HUES64 (cell line): ENCODE data around the gene TLR5.

Experiments
- H3K27ac ChIP-seq: 2 replicates; pipeline ENCODE4 v1.7.0; 2013; ENCODE audit warnings: low read depth, low read length, inconsistent platforms
- H3K27me3 ChIP-seq: 2 replicates; pipeline ENCODE4 v1.6.1; 2013; ENCODE audit warnings: mild to moderate bottlenecking, low read length; ENCODE audit not compliant: insufficient read depth
- H3K36me3 ChIP-seq: 2 replicates; pipeline ENCODE4 v1.6.1; 2013; ENCODE audit warnings: mild to moderate bottlenecking, low read length; ENCODE audit not compliant: insufficient read depth
- H3K4me1 ChIP-seq: 2 replicates; pipeline ENCODE4 v1.6.1; 2013; ENCODE audit warnings: mild to moderate bottlenecking, low read length, moderate library complexity; ENCODE audit not compliant: insufficient read depth
- H3K4me3 ChIP-seq: 2 replicates; pipeline ENCODE4 v1.5.1; 2013; ENCODE audit warnings: mild to moderate bottlenecking, low read length, moderate library complexity
- H3K9ac ChIP-seq: 2 replicates; pipeline ENCODE4 v1.6.1; 2013; ENCODE audit warnings: mild to moderate bottlenecking, low read depth, low read length
- H3K9me3 ChIP-seq: 2 replicates; pipeline ENCODE4 v1.6.1; 2013; ENCODE audit warnings: low read depth, low read length; ENCODE audit not compliant: insufficient read depth
- WGBS: fragments of 150-250, 120-280 bp; methylation state at CpG from one replicate; pipeline ENCODE4 v1.1.7; 2013; ENCODE audit warnings: missing lambda C conversion rate; 5-methylcytosine and 5-hydroxymethylcytosine counted together

The TLR5 gene

DNA sequence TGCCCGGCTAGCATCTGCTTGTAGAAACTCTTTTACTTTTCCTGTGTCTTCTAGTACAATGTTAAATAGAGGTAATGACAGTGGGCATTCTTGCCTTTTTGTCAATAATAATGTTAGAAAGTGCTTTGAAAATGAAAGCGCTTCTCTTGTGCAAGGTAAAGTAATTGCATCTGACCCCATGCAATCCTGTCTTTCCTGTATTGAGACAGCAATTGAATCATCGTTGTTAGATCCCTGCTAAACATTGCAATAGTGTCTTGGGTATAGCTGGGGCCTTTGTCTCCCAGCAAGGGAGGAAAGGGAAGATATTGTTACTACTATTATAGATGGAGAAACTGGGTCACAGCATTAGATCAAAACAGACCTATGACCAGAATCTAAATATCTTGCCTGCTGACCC, 80.9 kb downstream of the TLR5 start:
- H3K27me3 ChIP-seq = no peaks in the 10 kb centered on the region
- 65% methylated on average over 3 of the region's 3 CpGs for WGBS
- H3K9me3 ChIP-seq = no peaks in the 10 kb centered on the region

DNA sequence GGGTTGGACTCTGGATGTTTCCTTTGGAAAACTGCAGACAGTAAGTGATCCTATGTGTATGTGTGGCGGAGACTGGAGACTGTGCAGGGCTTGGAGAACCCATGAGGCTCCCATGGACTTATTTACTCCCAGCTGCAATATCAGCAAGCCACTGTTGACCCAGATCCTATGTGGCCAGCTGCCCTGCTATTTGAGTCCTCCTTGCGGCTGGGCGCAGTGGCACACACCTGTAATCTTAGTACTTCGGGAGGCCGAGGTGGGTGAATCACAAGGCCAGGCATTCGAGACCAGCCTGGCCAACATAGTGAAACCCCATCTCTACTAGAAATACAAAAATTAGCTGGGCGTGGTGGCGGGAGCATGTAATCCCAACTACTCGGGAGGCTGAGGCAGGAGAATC, 83.5 kb downstream of the TLR5 start:
- Histone ChIP-seq H3K9me3 (no peaks in the 10 kb centered on the region), H3K4me3 (no peak overlapping the region), H3K36me3 (no peaks in the 10 kb centered on the region), H3K4me1 (0 out of 2 replicates have a peak, but pooled peaks cover 4% of the 10 kb centered on the region), H3K27ac (no peak overlapping the region), H3K27me3 (no peaks in the 10 kb centered on the region), H3K9ac (no peak overlapping the region)
- 95% methylated on average over 9 of the region's 9 CpGs for WGBS

More for the DNA sequence above, 80.9 kb downstream of the TLR5 start:
- Histone ChIP-seq H3K4me3 (no peak overlapping the region), H3K9ac (no peak overlapping the region), H3K4me1 (0 out of 2 replicates have a peak, but pooled peaks cover 4% of the 10 kb centered on the region), H3K27ac (no peak overlapping the region), H3K36me3 (no peaks in the 10 kb centered on the region; the same call in 1 of the 2 replicates)
